Pons (tissue), 1 donor: ENCODE measurements around the gene BAIAP2.

Source experiments
- DNase-seq: peaks from one replicate; pipeline ENCODE4 v3.0.0-alpha.2; 2016; ENCODE audit warnings: low spot score

The BAIAP2 gene

GRCh38 chr17:81037026-81037797, 2.3 kb downstream of the BAIAP2 start:
- DNase-seq = no peak

DNA sequence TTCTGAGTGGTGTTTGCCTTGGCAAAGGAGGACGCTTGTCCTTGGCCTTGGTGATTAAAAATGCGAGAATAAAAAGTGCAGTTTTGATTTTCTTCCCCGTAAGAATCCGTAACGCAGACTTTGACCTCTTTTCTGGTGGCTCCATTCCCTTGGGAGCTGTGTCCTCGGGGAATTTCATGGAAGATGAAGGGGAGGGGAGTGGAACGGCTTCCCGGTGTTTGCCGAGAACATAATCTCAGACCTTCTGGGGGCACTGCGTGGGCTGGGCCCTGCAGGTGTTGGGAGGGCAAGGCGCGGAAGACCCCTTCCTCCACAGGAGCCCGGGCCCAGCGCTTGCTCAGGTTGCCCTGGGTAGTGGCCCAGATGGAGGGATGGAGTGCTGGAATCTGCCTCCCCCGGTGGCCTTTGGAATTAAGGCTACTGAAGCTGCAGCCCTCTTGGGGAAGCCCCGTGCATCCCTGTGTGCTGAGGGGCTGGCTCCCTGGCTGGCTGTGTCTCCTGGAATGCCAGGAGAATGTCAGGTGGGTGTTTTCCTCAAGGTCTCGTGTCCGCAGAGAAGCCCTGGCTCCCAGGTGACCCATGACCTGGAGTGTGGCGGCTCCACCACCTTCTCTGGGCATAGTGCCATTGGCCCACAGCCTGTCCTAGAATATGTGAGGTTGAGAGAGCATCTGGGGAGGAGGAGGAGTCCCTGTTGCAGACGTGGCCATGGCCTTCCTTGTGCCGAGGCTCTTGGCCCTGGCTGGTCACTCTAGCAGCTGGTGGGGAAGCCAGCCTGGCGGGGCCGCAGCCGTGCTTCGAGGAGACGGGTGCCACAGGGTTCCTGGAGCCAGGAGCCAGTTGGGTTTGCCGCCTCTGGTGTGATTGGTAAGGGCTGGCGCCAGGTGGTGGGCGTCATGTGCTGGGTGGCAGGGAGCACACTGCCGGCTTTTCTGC, 3.1 kb downstream of the BAIAP2 start:
- DNase-seq = no peak

GRCh38 chr17:81039096-81039495, 4.1 kb downstream of the BAIAP2 start:
- no peak for DNase-seq

DNA sequence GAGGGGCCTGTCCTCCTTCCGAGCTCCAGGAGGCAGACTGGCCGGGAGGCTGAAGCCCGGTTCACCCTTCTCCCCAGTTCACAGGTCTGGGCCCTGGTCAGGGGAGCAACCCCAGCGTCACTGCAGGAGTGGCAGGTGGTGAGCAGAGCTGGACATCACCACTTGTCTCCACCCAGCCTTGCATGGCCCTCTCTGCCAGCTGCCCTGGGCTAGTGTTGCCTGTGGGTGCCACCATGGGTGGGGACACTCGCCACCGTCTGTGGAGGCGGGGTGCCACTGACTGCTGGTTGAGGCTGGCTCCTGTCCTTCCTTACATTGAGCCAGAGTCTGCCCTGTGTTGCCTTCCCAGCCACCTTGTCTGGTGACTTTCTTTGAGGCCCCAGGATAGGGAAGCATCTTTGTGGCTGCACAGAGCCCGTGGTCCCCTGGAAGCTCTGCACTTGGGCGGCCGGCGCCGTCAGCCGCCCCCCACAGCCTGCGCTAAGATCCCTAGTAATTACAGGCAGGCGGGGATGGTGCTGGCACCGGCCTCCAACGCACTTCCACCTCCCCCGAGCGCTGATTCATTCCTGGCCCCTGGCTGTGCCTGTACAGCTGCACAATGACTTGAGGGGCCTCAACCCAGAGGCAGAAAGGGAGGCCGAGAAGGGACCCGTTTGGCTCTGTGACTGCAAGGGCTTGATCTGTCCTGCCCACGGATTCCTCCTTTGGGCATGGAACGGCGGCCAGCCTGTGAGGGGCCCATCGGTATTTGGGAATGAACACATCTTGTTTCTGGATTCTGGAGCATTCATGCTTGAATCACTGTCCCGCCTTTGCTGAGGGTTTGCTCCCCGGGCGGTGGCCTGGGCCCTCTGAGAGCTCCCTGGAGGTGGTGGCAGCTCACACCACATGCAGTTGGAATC, 5.2 kb downstream of the BAIAP2 start:
- DNase-seq = no peak

GRCh38 chr17:81040791-81041337, 5.9 kb downstream of the BAIAP2 start:
- no peak for DNase-seq

DNA sequence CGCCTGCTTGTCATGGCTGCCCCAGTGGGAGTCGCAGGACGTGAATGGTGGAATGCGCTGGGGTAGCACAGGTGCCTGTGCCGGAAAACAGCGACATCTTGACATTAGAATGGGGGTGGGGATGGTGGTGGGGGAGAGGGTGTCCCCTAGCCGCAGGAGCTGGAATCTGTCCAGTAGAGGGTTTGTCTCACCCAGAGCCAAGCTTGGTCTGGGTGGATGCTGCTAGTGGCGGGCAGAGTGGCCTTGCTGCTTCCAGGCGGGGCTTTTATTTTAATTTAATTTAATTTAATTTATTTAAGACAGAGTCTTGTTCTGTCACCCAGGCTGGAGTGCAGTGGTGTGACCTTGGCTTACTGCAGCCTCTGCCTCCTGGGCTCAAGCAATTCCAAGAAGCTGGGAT, 7.7 kb downstream of the BAIAP2 start:
- no peak for DNase-seq

- no peak for DNase-seq
Observed at GRCh38 chr17:81043319-81043724, 8.4 kb downstream of the BAIAP2 start.

GRCh38 chr17:81043725-81044427, 8.9 kb downstream of the BAIAP2 start:
- DNase-seq = no peak

GRCh38 chr17:81044428-81044763, 9.4 kb downstream of the BAIAP2 start:
- no peak for DNase-seq

GRCh38 chr17:81044764-81045589, 10.0 kb downstream of the BAIAP2 start:
- peak; percentile 52 for DNase-seq

- DNase-seq = no peak
Observed at GRCh38 chr17:81045590-81046095, 10.7 kb downstream of the BAIAP2 start.

DNA sequence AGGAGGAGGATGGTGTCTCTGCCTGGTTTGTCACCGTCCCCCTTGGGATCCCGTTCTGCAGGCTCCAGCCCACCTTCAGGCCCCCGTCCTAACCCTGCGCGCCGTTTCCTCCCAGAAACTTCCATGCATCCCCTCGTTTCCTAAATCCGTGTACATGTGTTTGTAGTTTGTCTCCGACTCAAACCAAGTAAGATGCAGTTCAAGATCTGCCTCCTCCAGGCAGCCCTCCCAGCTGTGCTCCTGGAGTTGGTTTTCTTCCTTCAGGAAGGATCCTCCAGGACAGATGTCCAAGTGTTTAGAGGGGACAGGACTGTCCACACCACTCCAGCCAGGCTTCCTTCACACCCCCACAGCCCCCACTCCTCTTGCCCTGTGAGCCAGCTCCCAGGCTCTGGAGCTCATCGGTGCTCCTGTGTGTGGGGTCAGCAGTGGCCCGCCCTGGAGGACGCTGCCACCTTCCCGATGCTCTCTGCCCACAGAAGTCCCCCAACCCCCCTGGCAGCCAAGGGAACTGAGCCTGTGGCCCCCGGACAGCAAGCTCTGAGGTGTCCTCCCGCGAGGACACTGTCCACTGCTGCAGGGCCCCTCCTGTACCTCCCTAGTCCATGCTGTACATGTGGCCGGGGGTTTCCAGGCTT, 11.3 kb downstream of the BAIAP2 start:
- no peak for DNase-seq

- no peak for DNase-seq
Observed at GRCh38 chr17:81046770-81047359, 11.9 kb downstream of the BAIAP2 start.

DNA sequence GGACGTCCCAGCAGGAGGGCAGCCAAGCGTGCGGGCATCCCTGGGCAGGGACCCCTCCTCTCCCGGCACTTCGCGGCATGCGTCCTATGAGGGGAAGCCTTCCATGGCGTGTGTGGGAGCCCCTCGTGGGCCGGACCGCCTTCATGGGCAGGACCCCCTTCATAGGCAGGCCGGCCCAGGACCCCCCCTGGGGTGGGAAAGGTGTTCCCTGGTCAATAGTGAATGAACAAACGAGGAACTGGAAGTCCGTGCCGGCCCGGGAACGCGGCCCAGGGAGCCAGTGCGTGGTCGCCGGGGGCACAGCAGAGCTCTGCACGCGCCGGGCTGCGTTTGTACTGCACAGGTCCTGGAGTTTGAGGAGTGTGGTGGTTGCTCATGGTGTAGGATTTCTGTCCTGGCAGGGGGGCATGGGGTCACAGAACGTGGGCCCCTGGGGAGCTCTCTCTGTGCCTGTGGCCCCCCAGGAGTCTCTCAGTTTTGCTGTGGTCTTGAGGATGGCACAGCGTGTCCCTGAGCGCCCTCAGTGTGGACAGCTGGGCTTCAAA, 13.9 kb downstream of the BAIAP2 start:
- no peak for DNase-seq

DNA sequence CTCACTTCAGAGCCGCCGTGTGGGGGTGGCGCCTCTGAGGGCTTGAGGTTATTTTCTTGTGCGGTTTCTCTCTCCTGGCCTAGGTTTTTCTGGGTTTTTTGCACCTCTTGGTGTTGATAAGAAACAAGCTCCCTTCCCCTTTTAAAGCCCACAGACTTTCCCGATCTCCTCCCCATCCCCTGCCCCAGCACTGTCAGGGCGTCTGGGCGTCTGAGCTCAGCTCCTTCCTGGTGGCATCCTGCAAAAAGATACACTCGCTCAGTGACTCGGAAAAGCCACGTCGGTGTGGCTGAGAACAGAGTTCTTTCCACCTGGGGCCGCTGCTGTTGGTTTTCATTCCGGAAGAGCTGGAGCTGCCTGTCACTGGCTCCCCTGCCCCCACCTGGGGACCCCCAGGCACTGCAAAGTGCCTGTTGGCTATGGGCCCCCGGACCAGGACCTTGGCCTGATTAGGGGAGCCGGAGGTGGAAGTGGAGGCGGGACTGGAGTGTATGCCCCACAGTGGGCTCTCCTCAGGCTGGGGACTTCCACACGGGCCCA, 14.5 kb downstream of the BAIAP2 start:
- DNase-seq = no peak

DNA sequence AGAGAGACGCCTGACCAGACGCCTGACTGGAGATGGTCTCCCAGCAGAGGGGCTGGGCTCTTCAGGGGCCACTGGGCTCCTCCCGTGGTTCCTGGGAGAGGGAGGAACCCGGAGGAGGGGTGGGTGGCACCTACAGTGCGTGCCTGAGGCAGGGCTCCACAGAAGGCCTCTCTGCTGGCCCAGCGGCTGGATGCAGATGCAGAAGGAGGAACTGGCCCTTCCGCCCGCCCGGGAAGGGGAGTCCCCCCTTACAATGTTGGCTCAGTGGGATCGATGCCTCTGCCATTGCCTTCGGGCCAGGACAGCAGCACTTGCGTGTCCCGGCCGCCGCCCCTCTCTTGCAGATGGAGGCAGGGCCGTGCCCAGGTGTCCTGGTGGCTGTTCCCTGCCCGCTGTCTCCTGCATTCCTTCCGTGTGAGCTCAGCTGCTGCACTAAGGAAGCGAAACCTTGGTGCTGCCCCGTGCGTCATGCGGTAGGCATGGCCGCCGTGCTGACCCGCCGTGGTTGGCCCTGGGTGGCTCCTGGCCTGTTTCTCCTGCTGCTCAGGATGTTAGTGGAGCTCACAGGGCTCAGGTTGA, 15.1 kb downstream of the BAIAP2 start:
- DNase-seq = peak; percentile 61

DNA sequence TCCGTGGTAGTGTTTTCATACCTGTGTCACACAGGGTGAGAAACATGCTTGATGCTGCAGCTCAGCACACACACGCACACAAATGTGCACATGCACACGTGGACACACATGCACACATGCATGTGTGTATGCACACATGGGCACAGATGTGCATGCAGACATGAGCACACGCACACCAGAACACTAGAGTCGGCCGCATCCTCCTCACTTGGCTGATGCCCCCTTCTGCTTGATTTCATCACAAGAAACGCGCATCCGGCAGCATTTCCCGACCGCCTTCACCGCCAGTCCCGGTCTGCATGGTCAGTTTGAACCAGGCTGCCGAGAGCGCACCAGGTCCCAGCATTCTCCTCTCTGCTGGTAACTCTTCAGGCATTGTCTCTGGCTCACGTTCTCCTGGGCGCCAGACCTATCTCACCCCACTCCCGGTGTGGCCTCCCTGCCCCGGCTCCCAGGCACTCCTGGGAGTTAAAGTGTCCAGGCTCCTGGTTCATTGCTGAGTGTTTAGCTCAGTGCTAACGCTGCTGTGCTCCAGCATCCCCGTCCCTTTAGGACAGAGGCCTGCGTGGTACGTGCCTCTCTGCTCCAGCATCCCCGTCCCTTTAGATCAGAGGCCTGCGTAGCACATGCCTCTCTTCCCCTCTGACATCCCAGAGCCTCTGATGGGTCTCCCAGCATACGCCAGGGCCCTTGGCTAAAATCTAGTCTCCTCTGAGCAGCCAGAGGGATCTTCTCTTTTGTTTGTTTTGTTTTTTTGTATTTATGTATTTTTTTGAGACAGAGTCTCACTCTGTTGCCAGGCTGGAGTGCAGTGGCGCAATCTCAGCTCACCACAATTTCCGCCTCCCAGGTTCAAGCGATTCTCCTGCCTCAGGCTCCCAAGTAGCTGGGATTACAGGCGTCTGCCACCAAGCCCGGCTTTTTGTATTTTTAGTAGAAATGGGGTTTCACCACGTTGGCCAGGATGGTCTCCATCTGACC, 16.0 kb downstream of the BAIAP2 start:
- no peak for DNase-seq
